GM12891 (cell line): ENCODE data around the gene DPYSL3.

ENCODE experiments used
- DNase-seq: peaks from one replicate; pipeline ENCODE4 v3.0.0; 2011; ENCODE audit warnings: low spot score; ENCODE audit not compliant: insufficient read length
- FAIRE-seq: peaks from 2 replicates; lab custom pipeline; 2011; peaks lifted over from hg19 to GRCh38; lab: Jason Lieb, UNC
- PAX5 ChIP-seq: IDR thresholded peaks from 2 replicates; pipeline ENCODE4 v1.6.1; 2011; ENCODE audit warnings: low read length, moderate library complexity, mild to moderate bottlenecking; ENCODE audit not compliant: insufficient read depth, severe bottlenecking
- POLR2A ChIP-seq: IDR thresholded peaks from 2 replicates; pipeline ENCODE4 v1.6.1; 2011; ENCODE audit warnings: low read depth, low read length, control low read depth
- POLR2AphosphoS5 ChIP-seq: IDR thresholded peaks from 2 replicates; pipeline ENCODE4 v1.6.1; 2011; ENCODE audit warnings: low read depth, low read length, control low read depth
- POU2F2 ChIP-seq: IDR thresholded peaks from 2 replicates; pipeline ENCODE4 v1.6.1; 2011; ENCODE audit warnings: low read depth, mild to moderate bottlenecking, control low read depth, low read length, moderate library complexity
- SPI1 ChIP-seq: IDR thresholded peaks from 2 replicates; pipeline ENCODE4 v1.6.1; 2011; ENCODE audit warnings: low read depth, low read length, control low read depth
- TAF1 ChIP-seq: IDR thresholded peaks from 2 replicates; pipeline ENCODE4 v1.6.1; 2011; ENCODE audit warnings: low read depth, low read length, control low read depth

Gene DPYSL3

DNA sequence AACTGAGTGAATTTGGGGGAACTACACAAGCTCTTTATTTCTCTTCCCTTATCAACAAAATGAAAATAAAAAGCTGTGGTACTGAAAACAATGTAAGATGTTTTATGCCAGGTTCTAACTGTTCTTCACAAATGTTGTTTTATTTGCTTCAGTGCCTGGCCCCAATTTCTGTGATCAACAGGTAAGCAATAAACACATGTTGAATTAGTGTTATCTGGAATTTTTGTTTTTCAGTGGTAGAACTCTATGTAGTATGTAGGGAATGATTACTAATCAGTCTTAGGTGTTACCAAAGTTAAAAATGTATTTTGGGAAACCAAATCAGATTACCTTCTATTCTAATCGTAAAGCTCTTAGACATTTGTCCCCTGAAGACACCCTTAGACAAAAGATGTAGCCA lies 7.5 kb upstream of the DPYSL3 start:
- TF ChIP-seq SPI1, result no peak
- no peak for FAIRE-seq

DNA sequence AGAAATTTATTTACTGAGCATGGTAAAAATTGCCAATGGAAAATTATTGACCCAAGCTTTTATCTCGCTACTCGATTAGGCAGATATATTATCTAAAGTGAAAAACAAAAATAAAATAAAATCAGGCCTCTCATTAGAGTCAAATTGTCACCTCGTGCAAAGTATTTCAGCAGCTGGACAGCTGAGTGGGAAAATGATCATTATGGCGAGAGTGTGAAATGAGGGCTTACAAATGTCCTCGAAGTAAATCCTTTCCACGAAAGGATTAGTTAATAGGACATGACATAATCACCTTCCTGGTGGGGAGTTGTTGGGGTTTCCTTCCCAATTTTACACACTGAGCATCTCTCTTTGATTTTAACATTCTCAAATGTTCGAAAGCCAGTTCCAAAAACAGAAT lies 5.4 kb upstream of the DPYSL3 start:
- FAIRE-seq, result no peak
- no peak for DNase-seq
- TF ChIP-seq POLR2A (no peak), SPI1 (no peak), POLR2AphosphoS5 (no peak), TAF1 (no peak), POU2F2 (no peak), PAX5 (no peak)

More for the DNA sequence above, 7.5 kb upstream of the DPYSL3 start:
- DNase-seq, result no peak

DNA sequence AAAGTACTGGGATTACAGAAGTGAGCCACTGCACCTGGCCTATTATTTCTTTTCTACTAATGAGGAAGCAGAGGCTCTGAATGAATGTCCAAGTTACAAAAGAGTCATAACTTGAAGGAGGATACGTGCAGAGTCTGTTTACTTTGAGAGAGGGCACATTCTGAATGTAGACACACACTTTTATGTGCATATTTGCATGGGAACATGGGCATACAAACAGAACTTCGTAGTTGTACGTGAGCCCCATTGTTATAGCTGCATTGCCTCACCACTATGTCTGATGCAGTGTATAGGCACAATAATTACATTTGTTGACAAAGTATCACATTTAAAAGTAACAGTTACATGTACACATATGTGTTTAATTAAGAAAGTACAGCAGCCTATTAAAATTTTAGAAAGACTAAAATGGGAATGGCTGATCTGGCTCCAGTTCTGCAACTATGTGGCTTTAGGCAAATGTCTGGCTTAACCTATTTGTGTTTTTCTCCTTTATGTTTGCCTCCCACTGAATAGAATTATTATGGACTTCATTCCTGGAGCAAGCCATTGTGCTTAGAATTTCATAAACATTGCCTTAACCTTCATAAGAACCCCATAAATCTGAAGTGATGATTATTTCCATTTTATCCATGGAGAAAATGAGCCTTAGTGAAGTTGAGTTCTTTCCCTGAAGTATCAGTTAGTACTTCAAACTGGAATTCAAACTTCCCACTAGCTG lies 3.0 kb upstream of the DPYSL3 start:
- no peak for FAIRE-seq
- no peak for DNase-seq
- TF ChIP-seq POU2F2 (no peak), POLR2AphosphoS5 (no peak), POLR2A (no peak), SPI1 (no peak), TAF1 (no peak), PAX5 (no peak)

DNA sequence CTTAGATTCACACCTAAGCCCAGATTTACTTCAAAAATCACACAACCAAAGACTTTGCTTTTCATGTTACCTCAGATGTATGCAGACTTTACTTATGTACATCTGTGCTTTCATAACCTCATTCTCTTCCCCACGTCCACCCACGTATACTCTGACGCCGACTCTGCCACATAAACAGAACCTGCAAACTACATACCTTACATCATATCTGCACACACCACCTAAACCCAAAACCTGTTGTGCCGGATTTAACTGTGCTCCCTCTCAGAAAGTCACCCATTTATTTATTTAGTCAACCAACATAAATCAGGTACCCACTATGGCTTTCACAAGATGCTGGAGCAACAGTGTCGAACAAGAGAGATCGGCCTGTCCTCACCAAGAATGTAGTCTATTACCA lies 1.0 kb upstream of the DPYSL3 start:
- no peak for FAIRE-seq
- TF ChIP-seq POLR2A (no peak), POU2F2 (no peak), TAF1 (no peak), SPI1 (no peak), POLR2AphosphoS5 (no peak), PAX5 (no peak)
- DNase-seq, result no peak

DNA sequence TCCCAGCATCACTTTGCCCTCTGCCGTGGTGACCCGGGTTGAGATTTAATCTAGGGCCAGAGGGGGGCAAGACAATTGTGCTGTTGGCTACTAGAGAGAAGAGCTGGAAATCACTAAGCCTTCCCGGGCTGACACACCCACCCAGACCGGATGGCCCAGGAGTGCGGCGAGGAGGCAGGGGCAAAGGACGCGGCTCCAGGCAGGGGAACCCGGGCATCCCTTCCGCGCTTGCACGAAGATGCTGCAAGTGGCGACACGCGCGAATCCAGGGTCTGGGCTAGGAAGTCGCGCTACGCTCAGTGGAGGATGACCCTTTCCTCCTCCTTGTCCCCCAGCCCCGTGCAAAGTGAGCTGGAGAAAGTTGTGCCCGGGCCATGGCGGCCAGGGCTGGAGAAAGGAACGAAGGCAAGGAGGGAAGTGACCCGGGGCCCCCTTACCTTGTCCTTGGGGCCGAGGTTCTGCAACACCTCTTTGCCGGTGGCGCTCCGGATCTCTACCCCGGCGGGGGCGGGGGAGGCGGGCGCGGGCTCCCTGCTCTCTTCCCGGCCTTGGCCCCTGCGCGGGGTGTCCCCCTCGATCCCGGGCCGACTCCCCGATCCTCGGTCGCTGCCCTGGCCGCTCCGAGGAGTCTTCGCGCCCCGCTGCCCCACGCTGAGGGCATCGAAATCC lies 693 bp downstream of the DPYSL3 start:
- no peak for DNase-seq
- TF ChIP-seq PAX5 (no peak), POU2F2 (no peak), POLR2A (no peak), POLR2AphosphoS5 (no peak), TAF1 (no peak), SPI1 (no peak)
- FAIRE-seq, result no peak

DNA sequence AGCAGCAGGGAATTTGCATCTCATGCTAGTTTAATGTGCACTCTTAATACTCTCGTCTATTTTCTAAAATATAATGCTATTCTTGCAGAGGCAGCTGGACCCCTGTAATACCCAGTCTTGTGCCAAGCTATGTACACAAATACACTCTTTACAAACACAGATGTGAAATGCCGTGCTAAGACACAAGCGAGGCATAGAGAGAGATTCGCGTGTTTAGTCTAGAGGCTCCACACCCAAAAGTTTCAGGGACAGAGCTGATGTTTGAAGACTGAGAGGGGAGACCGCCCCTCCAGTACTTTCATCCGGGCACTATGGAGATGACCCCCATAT lies 1.2 kb downstream of the DPYSL3 start:
- no peak for FAIRE-seq
- no peak for DNase-seq
- TF ChIP-seq PAX5 (no peak), POLR2A (no peak), POLR2AphosphoS5 (no peak), TAF1 (no peak), POU2F2 (no peak), SPI1 (no peak)

DNA sequence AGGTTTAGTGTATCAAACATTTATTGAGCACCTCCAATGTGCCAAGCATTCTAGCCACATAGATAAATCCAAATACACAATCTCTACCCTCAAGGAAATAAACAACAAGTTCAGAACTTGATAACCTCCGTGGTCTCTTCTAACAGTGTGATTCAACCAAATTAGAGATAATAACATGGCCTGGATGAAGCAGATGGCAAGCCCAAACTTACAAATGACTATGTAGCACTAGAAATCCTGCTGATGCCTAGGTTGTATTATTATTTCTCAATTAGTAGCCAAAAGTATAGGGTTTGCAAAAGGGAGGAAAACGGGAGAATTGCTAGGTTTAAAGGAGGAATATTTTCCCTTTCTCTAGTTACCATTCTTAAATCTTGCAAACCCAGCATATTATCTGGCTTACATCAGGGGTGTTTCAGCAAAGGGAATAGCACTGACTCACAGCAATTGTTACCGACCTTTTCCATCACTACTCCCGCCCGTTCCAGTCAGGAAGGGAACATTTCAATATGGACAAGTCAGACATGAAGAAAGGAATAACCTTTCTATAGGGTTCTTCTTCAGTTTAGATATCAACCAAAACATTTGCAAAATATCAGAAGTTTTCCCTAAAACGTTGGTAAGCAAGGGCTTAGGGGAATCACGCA lies 2.3 kb downstream of the DPYSL3 start:
- TF ChIP-seq PAX5 (no peak), POLR2A (no peak), TAF1 (no peak), SPI1 (no peak), POLR2AphosphoS5 (no peak), POU2F2 (no peak)
- no peak for DNase-seq
- no peak for FAIRE-seq

DNA sequence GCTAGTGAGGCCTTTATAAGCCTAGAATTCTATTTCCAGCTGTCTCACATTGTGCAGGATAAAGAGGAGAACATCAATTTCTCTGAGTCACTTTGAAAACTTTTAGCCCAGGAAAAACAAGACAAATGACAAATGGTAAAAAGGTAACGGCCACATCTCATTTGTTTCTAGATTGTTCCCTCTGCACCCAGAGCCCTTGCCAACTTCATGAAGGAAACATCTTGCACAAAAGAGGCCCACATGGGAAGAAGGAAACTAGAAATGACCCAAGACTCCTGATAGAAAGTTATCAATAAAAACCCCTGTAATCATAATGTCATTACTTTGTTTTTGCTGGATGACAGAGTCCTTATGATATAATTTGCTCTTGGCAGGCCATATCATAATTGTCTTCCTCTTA lies 5.3 kb downstream of the DPYSL3 start:
- FAIRE-seq (no peak), DNase-seq (no peak)
- TF ChIP-seq SPI1 (no peak), POU2F2 (no peak), PAX5 (no peak), POLR2A (no peak), POLR2AphosphoS5 (no peak), TAF1 (no peak)

DNA sequence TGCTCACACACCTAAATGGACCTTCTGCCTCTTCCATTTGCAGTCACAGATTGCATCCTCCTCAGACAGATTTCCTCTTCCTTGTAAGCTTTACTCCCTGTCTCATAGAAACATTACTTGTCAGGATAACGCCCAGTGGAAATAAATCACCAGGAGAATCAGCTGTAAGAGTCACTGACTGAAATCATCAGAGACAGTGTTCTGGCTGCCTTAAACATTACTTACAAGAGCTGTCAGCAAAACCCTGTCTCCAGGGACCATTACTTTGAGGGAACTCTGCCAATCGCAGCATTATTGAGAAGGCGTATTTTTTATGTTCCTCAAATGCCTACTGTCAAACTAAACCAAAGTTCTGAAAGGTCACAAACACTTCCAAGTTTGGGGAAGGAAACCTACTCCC lies 5.9 kb downstream of the DPYSL3 start:
- DNase-seq (no peak), FAIRE-seq (no peak)
- TF ChIP-seq PAX5 (no peak), SPI1 (no peak), POLR2AphosphoS5 (no peak), TAF1 (no peak), POLR2A (no peak), POU2F2 (no peak)
